Suppressor macrophage treated with lipopolysaccharide for 1 hour (primary cell): ENCODE data around the gene DST.
A peak's percentile ranks its signal among the peaks of the same experiment; 100 is the strongest.
"Not testable (repeated sequence)": the region's sequence is repeated elsewhere in the genome, so short reads cannot be mapped to it uniquely, and the experiment has no call there.

ENCODE experiments used
- DNase-seq, 3 donors: peaks; one replicate each; pipeline ENCODE4 v3.0.0-alpha.2; 2020 to 2022

The DST gene

GRCh38 chr6:56570413-56571359 lies 72.0 kb downstream of the DST start:
- peak; percentile 32 to 47 (median 42) for DNase-seq

- no peak for DNase-seq
Measured at GRCh38 chr6:56567501-56567900, 75.2 kb downstream of the DST start.

GRCh38 chr6:56562730-56563129 lies 80.0 kb downstream of the DST start:
- DNase-seq = not testable (repeated sequence)

GRCh38 chr6:56556751-56557540 lies 85.7 kb downstream of the DST start:
- no peak for DNase-seq

GRCh38 chr6:56555438-56555872 lies 87.2 kb downstream of the DST start:
- DNase-seq = no peak

- no peak for DNase-seq
Measured at GRCh38 chr6:56552187-56553130, 90.2 kb downstream of the DST start.

- DNase-seq = no peak
Measured at GRCh38 chr6:56551409-56552120, 91.1 kb downstream of the DST start.

- DNase-seq = peak in 1 of 3 donors; percentile 4
Measured at GRCh38 chr6:56550301-56550700, 92.4 kb downstream of the DST start.

GRCh38 chr6:56549014-56549413 lies 93.7 kb downstream of the DST start:
- peak in 1 of 3 donors; percentile 10 for DNase-seq

GRCh38 chr6:56547687-56548086 lies 95.0 kb downstream of the DST start:
- DNase-seq = no peak

GRCh38 chr6:56542364-56543331 lies 100.0 kb downstream of the DST start:
- peak; percentile 95 to 97 (median 96) for DNase-seq

GRCh38 chr6:56541741-56542360 lies 100.8 kb downstream of the DST start:
- peak in 1 of 3 donors; percentile 25 for DNase-seq

GRCh38 chr6:56541030-56541600 lies 101.6 kb downstream of the DST start:
- DNase-seq = peak in 2 of 3 donors; percentile 29 to 45

GRCh38 chr6:56540232-56541029 lies 102.3 kb downstream of the DST start:
- peak; percentile 39 to 65 (median 59) for DNase-seq

GRCh38 chr6:56539527-56540105 lies 103.1 kb downstream of the DST start:
- no peak for DNase-seq

- no peak for DNase-seq
Measured at GRCh38 chr6:56538851-56539250, 103.8 kb downstream of the DST start.

GRCh38 chr6:56537223-56537770 lies 105.4 kb downstream of the DST start:
- no peak for DNase-seq

GRCh38 chr6:56536536-56536935 lies 106.2 kb downstream of the DST start:
- DNase-seq = no peak
